Central memory CD4-positive, alpha-beta T cell (primary cell): ENCODE measurements around the gene ADIPOR2.
"Not testable (repeated sequence)": the region's sequence is repeated elsewhere in the genome, so short reads cannot be mapped to it uniquely, and the experiment has no call there.

Source experiments
- DNase-seq: peaks from one replicate; pipeline ENCODE4 v3.0.0; 2022

The ADIPOR2 gene

GRCh38 chr12:1815814-1816729 lies 125.2 kb downstream of the ADIPOR2 start:
- DNase-seq = no peak

- no peak for DNase-seq
Observed at GRCh38 chr12:1816730-1817348, 126.0 kb downstream of the ADIPOR2 start.

GRCh38 chr12:1817928-1818327 lies 127.1 kb downstream of the ADIPOR2 start:
- DNase-seq = not testable (repeated sequence)

- DNase-seq = no peak
Observed at GRCh38 chr12:1819050-1819449, 128.2 kb downstream of the ADIPOR2 start.

- DNase-seq = no peak
Observed at GRCh38 chr12:1819571-1819970, 128.7 kb downstream of the ADIPOR2 start.

- DNase-seq = no peak
Observed at GRCh38 chr12:1820191-1820895, 129.5 kb downstream of the ADIPOR2 start, which contains the start of gene LRTM2. TSS of gene LRTM2 (plus strand) at chr12:1820565. CDS start at chr12:1828149, 7,584 bp downstream.

- DNase-seq = no peak
Observed at GRCh38 chr12:1820896-1821291, 130.0 kb downstream of the ADIPOR2 start.

- DNase-seq = no peak
Observed at GRCh38 chr12:1821805-1822204, 130.9 kb downstream of the ADIPOR2 start.

GRCh38 chr12:1822699-1823098 lies 131.8 kb downstream of the ADIPOR2 start:
- no peak for DNase-seq

- DNase-seq = no peak
Observed at GRCh38 chr12:1823237-1823636, 132.4 kb downstream of the ADIPOR2 start.

GRCh38 chr12:1825382-1826102 lies 134.7 kb downstream of the ADIPOR2 start:
- DNase-seq = no peak

- DNase-seq = no peak
Observed at GRCh38 chr12:1826401-1826800, 135.5 kb downstream of the ADIPOR2 start.

- DNase-seq = no peak
Observed at GRCh38 chr12:1826867-1827705, 136.2 kb downstream of the ADIPOR2 start.

GRCh38 chr12:1827826-1828805 lies 137.2 kb downstream of the ADIPOR2 start:
- no peak for DNase-seq

- no peak for DNase-seq
Observed at GRCh38 chr12:1828856-1829255, 138.0 kb downstream of the ADIPOR2 start.

GRCh38 chr12:1829306-1829900 lies 138.5 kb downstream of the ADIPOR2 start:
- no peak for DNase-seq

GRCh38 chr12:1830401-1830845 lies 139.6 kb downstream of the ADIPOR2 start:
- no peak for DNase-seq

GRCh38 chr12:1830981-1831963 lies 140.4 kb downstream of the ADIPOR2 start:
- DNase-seq = no peak
